SK-N-SH treated with all-trans-retinoic acid at 6 μM for 48 hours (cell line): ENCODE results near the gene RERG.

Experiments used
- BACH2 ChIP-seq: fragments of 250-450 bp; sonication (Bioruptor Pico); IDR thresholded peaks from 2 replicates; pipeline ENCODE4 v1.9.0; 2021; ENCODE audit warnings: mild to moderate bottlenecking, borderline replicate concordance
- CREB5 ChIP-seq: fragments of 250-450 bp; sonication (Bioruptor Pico); IDR thresholded peaks from 2 replicates; pipeline ENCODE4 v1.5.1; 2020; ENCODE audit warnings: low read depth, mild to moderate bottlenecking, moderate library complexity
- PATZ1 ChIP-seq: fragments of 250-450 bp; sonication (Bioruptor Pico); IDR thresholded peaks from 2 replicates; pipeline ENCODE4 v1.8.0; 2020; ENCODE audit warnings: mild to moderate bottlenecking, moderate library complexity, borderline replicate concordance
- PPARA ChIP-seq: fragments of 250-450 bp; sonication (Bioruptor Pico); IDR thresholded peaks from 2 replicates; pipeline ENCODE4 v1.5.0; 2020; ENCODE audit warnings: mild to moderate bottlenecking, borderline replicate concordance
- RARB ChIP-seq: fragments of 250-450 bp; sonication (Bioruptor Pico); IDR thresholded peaks from 2 replicates; pipeline ENCODE4 v1.8.0; 2021; ENCODE audit warnings: mild to moderate bottlenecking, moderate library complexity
- TSHZ2 ChIP-seq: fragments of 250-450 bp; sonication (Bioruptor Pico); IDR thresholded peaks from 2 replicates; pipeline ENCODE4 v1.5.0; 2020; ENCODE audit warnings: mild to moderate bottlenecking, moderate library complexity
- ZC3H10 ChIP-seq: fragments of 250-450 bp; sonication (Bioruptor Pico); IDR thresholded peaks from 2 replicates; pipeline ENCODE4 v1.5.1; 2021; ENCODE audit warnings: mild to moderate bottlenecking, moderate library complexity

GRCh38 chr12:15090441-15090840 lies 130.8 kb downstream of the RERG start:
- TF ChIP-seq ZC3H10 (CRISPR knock-in tag): no peak
- no peak for TF ChIP-seq PPARA
- no peak for TF ChIP-seq CREB5 (CRISPR knock-in tag)
- no peak for TF ChIP-seq TSHZ2
- TF ChIP-seq PATZ1: no peak
- no peak for TF ChIP-seq BACH2 (CRISPR knock-in tag)
- TF ChIP-seq RARB (CRISPR knock-in tag): no peak
